DND-41 (cell line): Measurements from ENCODE around the gene NBEAL2.

Experiments
- CTCF ChIP-seq: IDR thresholded peaks from 2 replicates; pipeline ENCODE4 v1.5.1; 2012; ENCODE audit warnings: borderline replicate concordance, low read length, moderate library complexity, mild to moderate bottlenecking; ENCODE audit not compliant: poor library complexity, severe bottlenecking; ENCODE audit errors: extremely low read depth
- EZH2 ChIP-seq: IDR thresholded peaks from 3 replicates; pipeline ENCODE4 v1.6.1; 2012; ENCODE audit warnings: borderline replicate concordance, low read depth, mild to moderate bottlenecking, moderate library complexity, low read length, inconsistent platforms; ENCODE audit not compliant: severe bottlenecking

GRCh38 chr3:46968783-46969428 is 10.6 kb upstream of the NBEAL2 start:
- TF ChIP-seq CTCF (no peak), EZH2 (no peak)
